OCI-LY7 (cell line): ENCODE measurements around the gene CEP70. TPM values are rescaled to one million over a fixed set of nuclear protein-coding genes. Genes with fewer than 3 reads are reported as not detected.

Experiments used
- BruUV-seq: library from RNA; stranded (reverse); fragments of 400-500 nt; replicated peaks from 2 replicates; lab custom pipeline; 2021; lab: Mats Ljungman, UMichigan
- CTCF ChIA-PET: fragments of 300-600 bp; sonication (Branson Sonifier 250); formaldehyde crosslinking; loops from one replicate; lab custom pipeline; 2022; ENCODE audit warnings: antibody characterized with exemption; ENCODE audit not compliant: unreplicated experiment; lab: Charles Lee
- POLR2A ChIA-PET: fragments of 300-600 bp; sonication (Branson Sonifier 250); formaldehyde crosslinking; loops from one replicate; lab custom pipeline; 2022; ENCODE audit warnings: antibody characterized with exemption; lab: Charles Lee
- DNase-seq: peaks from one replicate; pipeline ENCODE4 v3.0.0-alpha.2; 2015; ENCODE audit warnings: low spot score
- H2AFZ ChIP-seq: fragments of 200-600 bp; sonication (generic), shearing (Covaris generic); 2 replicates; pipeline ENCODE4 v1.6.1; 2014; ENCODE audit warnings: mild to moderate bottlenecking, antibody characterized with exemption, low read length, moderate library complexity
- H3K27ac ChIP-seq: fragments of 200-600 bp; sonication (generic); 2 replicates; pipeline ENCODE4 v1.5.1; 2014; ENCODE audit warnings: mixed run types, low read depth, mild to moderate bottlenecking, moderate library complexity, low read length, inconsistent platforms; ENCODE audit not compliant: poor library complexity, severe bottlenecking
- H3K36me3 ChIP-seq: fragments of 200-600 bp; sonication (generic); 2 replicates; pipeline ENCODE4 v1.6.1; 2014; ENCODE audit warnings: mild to moderate bottlenecking, antibody characterized with exemption, low read length, moderate library complexity, mixed read lengths; ENCODE audit not compliant: insufficient read depth
- H3K4me1 ChIP-seq: fragments of 200-600 bp; sonication (generic); 2 replicates; pipeline ENCODE4 v1.5.1; 2014; ENCODE audit warnings: mild to moderate bottlenecking, low read length; ENCODE audit not compliant: insufficient read depth, poor library complexity, severe bottlenecking
- H3K4me2 ChIP-seq: fragments of 200-600 bp; sonication (generic); 2 replicates; pipeline ENCODE4 v1.6.1; 2014; ENCODE audit warnings: mild to moderate bottlenecking, low read length
- H3K4me3 ChIP-seq: fragments of 200-600 bp; sonication (generic); 2 replicates; pipeline ENCODE4 v1.5.1; 2014; ENCODE audit warnings: mild to moderate bottlenecking, low read depth, low read length; ENCODE audit not compliant: poor library complexity, severe bottlenecking
- H3K79me2 ChIP-seq: fragments of 200-600 bp; sonication (generic); 2 replicates; pipeline ENCODE4 v1.6.1; 2016; ENCODE audit warnings: low read depth, mild to moderate bottlenecking, low read length, moderate library complexity, mixed read lengths; ENCODE audit not compliant: insufficient read depth
- H3K9me2 ChIP-seq: fragments of 200-600 bp; sonication (generic); 2 replicates; pipeline ENCODE4 v1.6.1; 2016; ENCODE audit warnings: mild to moderate bottlenecking, low read length, mixed read lengths; ENCODE audit not compliant: insufficient read depth
- H3K9me3 ChIP-seq: fragments of 200-600 bp; sonication (generic); 2 replicates; pipeline ENCODE4 v1.6.1; 2014; ENCODE audit warnings: mild to moderate bottlenecking, mixed run types, low read length, mixed read lengths
- H4K20me1 ChIP-seq: fragments of 200-600 bp; sonication (generic); 2 replicates; pipeline ENCODE4 v1.6.1; 2014; ENCODE audit warnings: mild to moderate bottlenecking, antibody characterized with exemption, low read length, moderate library complexity, mixed read lengths; ENCODE audit not compliant: insufficient read depth
- CTCF ChIP-seq: fragments of 200-600 bp; sonication (generic); conservative IDR thresholded peaks from 2 replicates; pipeline ENCODE4 v1.5.1; 2014; ENCODE audit warnings: mild to moderate bottlenecking, antibody characterized with exemption, low read length, moderate library complexity, mixed read lengths
- EZH2phosphoT487 ChIP-seq: fragments of 200-600 bp; sonication (generic); IDR thresholded peaks from 2 replicates; pipeline ENCODE4 v1.6.1; 2018; ENCODE audit warnings: low read depth, borderline replicate concordance, mild to moderate bottlenecking, mixed run types, antibody characterized with exemption, low read length, moderate library complexity, mixed read lengths
- intact Hi-C: fragments of 100-400 bp; cut with micrococcal nuclease; formaldehyde crosslinking; loops from one replicate; pipeline ENCODE4 v1.10.0; 2022; ENCODE audit not compliant: unreplicated experiment
- total RNA-seq, 2 experiments: library from RNA; depleted of rRNA in 1 of 2; stranded (reverse); fragments of >200 nt in 1 of 2; shearing (Covaris generic) in 1 of 2; gene quantifications; 2 replicates each; pipeline ENCODE4 v1.2.3, GENCODE V29; 2014 to 2022

Gene CEP70
- total RNA-seq, 2 experiments from 2014 or later = 29.2 to 32.3 TPM

- intact Hi-C loops = no loop called here
- no peaks in the 10 kb centered on the region for H3K9me2 ChIP-seq
- no peak overlapping the region for H2AFZ ChIP-seq
- H3K79me2 ChIP-seq = no peaks in the 10 kb centered on the region
- no peak for TF ChIP-seq CTCF
- no peak for TF ChIP-seq EZH2phosphoT487
- no peak overlapping the region for H3K4me2 ChIP-seq
- H3K36me3 ChIP-seq = no peaks in the 10 kb centered on the region
- H3K9me3 ChIP-seq = no peaks in the 10 kb centered on the region
- H3K27ac ChIP-seq = no peak overlapping the region
- no TSS peak for BruUV-seq
- H4K20me1 ChIP-seq = no peaks in the 10 kb centered on the region
- H3K4me1 ChIP-seq = no peaks in the 10 kb centered on the region
- no peak for DNase-seq
- CTCF ChIA-PET = no interaction called here
- H3K4me3 ChIP-seq = no peak overlapping the region
- POLR2A ChIA-PET = interaction anchor here (0.6 kb wide), 1 partner anchor 649 kb away, joined by 3 read pairs; no protein-coding TSS in a partner anchor
Measured at GRCh38 chr3:138507524-138507923, 86.5 kb downstream of the CEP70 start.

DNA sequence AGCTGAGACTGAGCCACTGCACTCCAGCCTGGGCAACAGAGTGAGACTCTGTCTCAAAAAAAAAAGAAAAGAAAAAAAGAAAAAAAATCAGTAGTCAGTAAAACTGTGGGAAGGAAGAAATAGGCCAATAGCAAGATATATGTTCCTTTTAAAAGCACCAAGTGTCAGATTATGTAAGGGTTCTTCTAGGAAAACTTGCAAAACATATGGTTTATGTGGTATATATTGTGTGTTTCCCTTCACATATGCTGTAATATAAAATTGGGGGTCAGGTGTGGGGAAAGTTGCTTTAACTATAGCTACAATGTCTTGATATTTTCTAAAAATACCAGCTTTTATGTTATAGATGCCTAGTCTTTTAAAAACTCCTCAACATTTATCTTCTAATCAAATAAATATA lies 95.1 kb downstream of the CEP70 start:
- no peak overlapping the region for H3K4me3 ChIP-seq
- peaks cover 13% of the 10 kb centered on the region; the same call in 1 of the 2 replicates for H3K36me3 ChIP-seq
- H3K9me3 ChIP-seq = no peaks in the 10 kb centered on the region
- H3K4me2 ChIP-seq = no peak overlapping the region
- TF ChIP-seq CTCF (no peak), EZH2phosphoT487 (no peak)
- no peaks in the 10 kb centered on the region for H4K20me1 ChIP-seq
- no peaks in the 10 kb centered on the region for H3K79me2 ChIP-seq
- no peak for DNase-seq
- CTCF ChIA-PET = interaction anchor here (0.6 kb wide), 1 partner anchor 1049 kb away, joined by 3 read pairs; no protein-coding TSS in a partner anchor
- intact Hi-C loops = no loop called here
- no peaks in the 10 kb centered on the region; the same call in 1 of the 2 replicates for H3K9me2 ChIP-seq
- H2AFZ ChIP-seq = no peak overlapping the region
- POLR2A ChIA-PET = no interaction called here
- no peak overlapping the region for H3K27ac ChIP-seq
- H3K4me1 ChIP-seq = no peaks in the 10 kb centered on the region
- BruUV-seq = no TSS peak

GRCh38 chr3:138497851-138498250 lies 96.2 kb downstream of the CEP70 start:
- H3K79me2 ChIP-seq = no peaks in the 10 kb centered on the region
- H3K4me3 ChIP-seq = no peak overlapping the region
- intact Hi-C loops = no loop called here
- no peaks in the 10 kb centered on the region; the same call in 1 of the 2 replicates for H3K9me2 ChIP-seq
- no TSS peak for BruUV-seq
- CTCF ChIA-PET = no interaction called here
- TF ChIP-seq EZH2phosphoT487 (no peak), CTCF (no peak)
- no peaks in the 10 kb centered on the region for H3K9me3 ChIP-seq
- no peak overlapping the region for H3K27ac ChIP-seq
- no peak for DNase-seq
- no peaks in the 10 kb centered on the region for H4K20me1 ChIP-seq
- no peak overlapping the region for H2AFZ ChIP-seq
- peaks cover 16% of the 10 kb centered on the region; the same call in 1 of the 2 replicates for H3K36me3 ChIP-seq
- POLR2A ChIA-PET = interaction anchor here (0.9 kb wide), 1 partner anchor 134 kb away, joined by 4 read pairs; no protein-coding TSS in a partner anchor
- H3K4me2 ChIP-seq = no peak overlapping the region
- H3K4me1 ChIP-seq = no peaks in the 10 kb centered on the region
